Stimulated activated CD8-positive, alpha-beta memory T cell treated with anti-CD3 and anti-CD28 coated beads, Interleukin-7, amount 100 ng/mL, for 48 hours (primary cell): ENCODE measurements around the gene SOHLH1.
"Not testable (repeated sequence)": the region's sequence is repeated elsewhere in the genome, so short reads cannot be mapped to it uniquely, and the experiment has no call there.

ENCODE experiments used
- DNase-seq, 2 donors: peaks; one replicate each; pipeline ENCODE4 v3.0.0-alpha.2; 2020; ENCODE audit warnings: low read depth in 1 of 2; ENCODE audit errors: extremely low read depth in 1 of 2

Gene SOHLH1

GRCh38 chr9:135681161-135681560 is 18.1 kb downstream of the SOHLH1 start:
- no peak for DNase-seq

GRCh38 chr9:135680056-135680455 is 19.2 kb downstream of the SOHLH1 start:
- DNase-seq, result no peak

- DNase-seq, result no peak
Measured at GRCh38 chr9:135678236-135679017, 20.9 kb downstream of the SOHLH1 start.

- no peak for DNase-seq
Measured at GRCh38 chr9:135677641-135678168, 21.6 kb downstream of the SOHLH1 start.

GRCh38 chr9:135676891-135677290 is 22.4 kb downstream of the SOHLH1 start:
- no peak for DNase-seq

- no peak for DNase-seq
Measured at GRCh38 chr9:135674977-135675376, 24.3 kb downstream of the SOHLH1 start.

GRCh38 chr9:135673941-135674340 is 25.3 kb downstream of the SOHLH1 start:
- DNase-seq, result no peak

GRCh38 chr9:135672786-135673185 is 26.5 kb downstream of the SOHLH1 start:
- not testable (repeated sequence) for DNase-seq

- DNase-seq, result no peak
Measured at GRCh38 chr9:135671591-135672041, 27.7 kb downstream of the SOHLH1 start.

- DNase-seq, result no peak
Measured at GRCh38 chr9:135670721-135671590, 28.3 kb downstream of the SOHLH1 start.

- DNase-seq, result no peak
Measured at GRCh38 chr9:135669616-135670285, 29.5 kb downstream of the SOHLH1 start.

GRCh38 chr9:135669018-135669417 is 30.3 kb downstream of the SOHLH1 start:
- DNase-seq, result not testable (repeated sequence)

GRCh38 chr9:135667463-135668001 is 31.7 kb downstream of the SOHLH1 start:
- DNase-seq, result no peak

GRCh38 chr9:135666534-135667462 is 32.5 kb downstream of the SOHLH1 start:
- DNase-seq, result no peak

GRCh38 chr9:135665795-135666189 is 33.5 kb downstream of the SOHLH1 start:
- no peak for DNase-seq

- no peak for DNase-seq
Measured at GRCh38 chr9:135664801-135665794, 34.2 kb downstream of the SOHLH1 start.

GRCh38 chr9:135664266-135664665 is 35.0 kb downstream of the SOHLH1 start:
- no peak for DNase-seq

GRCh38 chr9:135663857-135664256 is 35.4 kb downstream of the SOHLH1 start:
- DNase-seq, result no peak

GRCh38 chr9:135663451-135663770 is 35.9 kb downstream of the SOHLH1 start:
- no peak for DNase-seq
